Measurements from ENCODE around the gene HSPA9. TPM values are rescaled to one million over a fixed set of nuclear protein-coding genes. Genes with fewer than 3 reads are reported as not detected.

HSPA9 gene
- polyA plus RNA-seq, 1 donor (not counting 4 experiments of a cell fraction or from before 2014, with no cell fraction given) = 195 TPM

- no peaks in the 10 kb centered on the region for H3K9me1 ChIP-seq (ENCODE audit: control insufficient read depth, extremely low read depth, insufficient read depth, low read length)
- no peak overlapping the region for H3K9ac ChIP-seq (ENCODE audit: control insufficient read depth, extremely low read depth, insufficient read depth, low read length)
- TF ChIP-seq EZH2 (IDR thresholded peaks at IDR 0.05; ENCODE audit: low read length) = no peak
- TF ChIP-seq, protein P1, sequence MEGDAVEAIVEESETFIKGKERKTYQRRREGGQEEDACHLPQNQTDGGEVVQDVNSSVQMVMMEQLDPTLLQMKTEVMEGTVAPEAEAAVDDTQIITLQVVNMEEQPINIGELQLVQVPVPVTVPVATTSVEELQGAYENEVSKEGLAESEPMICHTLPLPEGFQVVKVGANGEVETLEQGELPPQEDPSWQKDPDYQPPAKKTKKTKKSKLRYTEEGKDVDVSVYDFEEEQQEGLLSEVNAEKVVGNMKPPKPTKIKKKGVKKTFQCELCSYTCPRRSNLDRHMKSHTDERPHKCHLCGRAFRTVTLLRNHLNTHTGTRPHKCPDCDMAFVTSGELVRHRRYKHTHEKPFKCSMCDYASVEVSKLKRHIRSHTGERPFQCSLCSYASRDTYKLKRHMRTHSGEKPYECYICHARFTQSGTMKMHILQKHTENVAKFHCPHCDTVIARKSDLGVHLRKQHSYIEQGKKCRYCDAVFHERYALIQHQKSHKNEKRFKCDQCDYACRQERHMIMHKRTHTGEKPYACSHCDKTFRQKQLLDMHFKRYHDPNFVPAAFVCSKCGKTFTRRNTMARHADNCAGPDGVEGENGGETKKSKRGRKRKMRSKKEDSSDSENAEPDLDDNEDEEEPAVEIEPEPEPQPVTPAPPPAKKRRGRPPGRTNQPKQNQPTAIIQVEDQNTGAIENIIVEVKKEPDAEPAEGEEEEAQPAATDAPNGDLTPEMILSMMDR (optimal IDR thresholded peaks at IDR 0.05 in 1 of 3, IDR thresholded peaks at IDR 0.05 in 1 of 3, conservative IDR thresholded peaks at IDR 0.05 in 1 of 3; ENCODE audit: extremely low read depth in 1 of 3, insufficient read depth in 2 of 3, low read length in 3 of 3) = no peak
- no peak overlapping the region for H3K4me2 ChIP-seq (ENCODE audit: control insufficient read depth, extremely low read depth, insufficient read depth, low read depth, low read length)
- dilution Hi-C loops (cut with MboI; ENCODE audit: extremely low pct_ligation_motif_present, low sequenced_read_pairs) = no loop called here
- H4K20me1 ChIP-seq (ENCODE audit: control insufficient read depth, extremely low read depth, insufficient read depth, low read length) = peaks cover 16% of the 10 kb centered on the region
- H3K9me3 ChIP-seq (ENCODE audit: control insufficient read depth, low read depth, low read length) = no peaks in the 10 kb centered on the region
- FAIRE-seq (no peak), DNase-seq (ENCODE audit: low read depth, low spot score) (no peak)
- H2AFZ ChIP-seq (ENCODE audit: control insufficient read depth, low read length) = no peak overlapping the region
- peaks cover 87% of the 10 kb centered on the region for H3K79me2 ChIP-seq (ENCODE audit: control insufficient read depth, insufficient read depth, low read length)
- peaks cover 46 to 55% of the 10 kb centered on the region in 2 experiments for H3K36me3 ChIP-seq (ENCODE audit: control insufficient read depth in 2 of 2, extremely low read depth in 1 of 2, insufficient read depth in 2 of 2, low read length in 2 of 2)
- no peak overlapping the region for H3K27ac ChIP-seq (ENCODE audit: control insufficient read depth, insufficient read depth, low read length)
- H3K4me1 ChIP-seq (ENCODE audit: control insufficient read depth, extremely low read depth, insufficient read depth, low read length) = peaks cover 7% of the 10 kb centered on the region
- H3K27me3 ChIP-seq (ENCODE audit: control insufficient read depth, extremely low read depth, insufficient read depth, low read length) = no peaks in the 10 kb centered on the region
- H3K4me3 ChIP-seq (ENCODE audit: control insufficient read depth in 2 of 3, extremely low read depth in 1 of 3, insufficient read depth in 2 of 3, low read depth in 1 of 3, low read length in 3 of 3) = no peak overlapping the region
Observed at GRCh38 chr5:138569782-138570181, 5.4 kb downstream of the HSPA9 start.

DNA sequence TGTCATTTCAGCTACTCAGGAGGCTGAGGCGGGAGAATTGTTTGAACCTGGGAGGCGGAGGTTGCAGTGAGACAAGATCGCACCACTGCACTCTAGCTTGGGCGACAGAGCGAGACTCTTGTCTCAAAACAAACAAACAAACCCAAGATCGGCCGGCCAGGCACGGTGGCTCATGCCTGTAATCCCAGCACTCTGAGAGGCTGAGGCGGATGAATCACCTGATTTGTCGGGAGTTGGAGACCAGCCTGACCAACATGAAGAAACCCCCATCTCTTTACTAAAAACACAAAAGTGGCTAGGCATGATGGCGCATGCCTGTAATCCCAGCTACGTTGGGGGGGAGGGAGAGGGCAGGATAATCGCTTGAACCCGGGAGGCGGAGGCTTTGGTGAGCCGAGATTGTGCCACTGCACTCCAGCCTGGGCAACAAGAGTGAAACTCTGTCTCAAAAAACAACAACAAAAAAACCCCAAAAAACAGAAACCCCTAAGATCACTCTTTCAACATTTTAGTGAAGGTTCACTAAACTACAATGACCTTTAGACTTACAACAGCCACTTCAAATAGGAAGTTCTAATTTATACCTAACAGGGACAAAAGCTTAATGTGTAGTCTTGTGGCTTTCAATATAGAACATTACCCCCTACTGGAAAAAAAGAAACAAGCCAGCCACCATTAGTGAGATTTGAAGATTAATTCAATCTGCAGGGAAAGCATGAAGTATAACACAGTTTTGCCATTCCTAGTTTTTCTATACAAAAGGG, 7.0 kb downstream of the HSPA9 start:
- Histone ChIP-seq H3K79me2 (ENCODE audit: control insufficient read depth, insufficient read depth, low read length) (peaks cover 85% of the 10 kb centered on the region), H4K20me1 (ENCODE audit: control insufficient read depth, extremely low read depth, insufficient read depth, low read length) (peaks cover 19% of the 10 kb centered on the region), H3K27me3 (ENCODE audit: control insufficient read depth, extremely low read depth, insufficient read depth, low read length) (no peaks in the 10 kb centered on the region), H3K9ac (ENCODE audit: control insufficient read depth, extremely low read depth, insufficient read depth, low read length) (no peak overlapping the region), H3K27ac (ENCODE audit: control insufficient read depth, insufficient read depth, low read length) (no peak overlapping the region), H3K4me1 (ENCODE audit: control insufficient read depth, extremely low read depth, insufficient read depth, low read length) (no peaks in the 10 kb centered on the region), H3K4me2 (ENCODE audit: control insufficient read depth, extremely low read depth, insufficient read depth, low read depth, low read length) (no peak overlapping the region), H3K9me1 (ENCODE audit: control insufficient read depth, extremely low read depth, insufficient read depth, low read length) (no peaks in the 10 kb centered on the region), H3K4me3 (ENCODE audit: control insufficient read depth in 2 of 3, extremely low read depth in 1 of 3, insufficient read depth in 2 of 3, low read depth in 1 of 3, low read length in 3 of 3) (no peak overlapping the region), H3K36me3 (ENCODE audit: control insufficient read depth in 2 of 2, extremely low read depth in 1 of 2, insufficient read depth in 2 of 2, low read length in 2 of 2) (peaks cover 47 to 57% of the 10 kb centered on the region in 2 experiments), H3K9me3 (ENCODE audit: control insufficient read depth, low read depth, low read length) (no peaks in the 10 kb centered on the region), H2AFZ (ENCODE audit: control insufficient read depth, low read length) (no peak overlapping the region)
- dilution Hi-C loops (cut with MboI; ENCODE audit: extremely low pct_ligation_motif_present, low sequenced_read_pairs) = no loop called here
- TF ChIP-seq EZH2 (IDR thresholded peaks at IDR 0.05; ENCODE audit: low read length) = no peak
- TF ChIP-seq, protein P1 (optimal IDR thresholded peaks at IDR 0.05 in 1 of 3, IDR thresholded peaks at IDR 0.05 in 1 of 3, conservative IDR thresholded peaks at IDR 0.05 in 1 of 3; ENCODE audit: extremely low read depth in 1 of 3, insufficient read depth in 2 of 3, low read length in 3 of 3) = no peak
- DNase-seq (ENCODE audit: low read depth, low spot score) (no peak), FAIRE-seq (no peak)
